Upper lobe of left lung (tissue), 6 donors: Measurements from ENCODE around the gene S100A9. TPM values are rescaled to one million over a fixed set of nuclear protein-coding genes. Genes with fewer than 3 reads are reported as not detected.
"Not testable (repeated sequence)": the region's sequence is repeated elsewhere in the genome, so short reads cannot be mapped to it uniquely, and the experiment has no call there.

Source experiments
- ATAC-seq, 2 donors: fragments of 200-7000 bp; cut with Tn5 transposase; one replicate each; pipeline ENCODE4 v1.9.1; 2022; ENCODE audit warnings: mild to moderate bottlenecking in 2 of 2, moderate library complexity in 2 of 2; ENCODE audit not compliant: low FRiP score in 2 of 2
- DNase-seq, 2 donors: peaks; one replicate each; pipeline ENCODE4 v3.0.0-alpha.2; 2019 to 2020
- H3K27ac ChIP-seq, 4 donors: fragments of 200-600 bp; sonication (generic); one replicate each; pipeline ENCODE4 v1.5.1; 2016 to 2019
- H3K27me3 ChIP-seq, 4 donors: fragments of 200-600 bp; sonication (generic); one replicate each; pipeline ENCODE4 v1.5.1; 2017 to 2019
- H3K36me3 ChIP-seq, 4 donors: fragments of 200-600 bp; sonication (generic); one replicate each; pipeline ENCODE4 v1.5.1; 2016 to 2019
- H3K4me1 ChIP-seq, 4 donors: fragments of 200-600 bp; sonication (generic); one replicate each; pipeline ENCODE4 v1.5.1; 2018 to 2019
- H3K4me3 ChIP-seq, 4 donors: fragments of 200-600 bp; sonication (generic); one replicate each; pipeline ENCODE4 v1.5.1; 2017 to 2019; ENCODE audit warnings: mild to moderate bottlenecking in 2 of 4, moderate library complexity in 1 of 4
- H3K9me3 ChIP-seq, 4 donors: fragments of 200-600 bp; sonication (generic); one replicate each; pipeline ENCODE4 v1.5.1; 2018 to 2019
- CTCF ChIP-seq, 6 experiments: fragments of 450-650 bp in 4 of 6; fragments of 200-600 bp in 2 of 6; sonication (generic) in 2 of 6; IDR thresholded peaks; one replicate each; pipeline ENCODE4 v1.5.1; 2016 to 2019; ENCODE audit warnings: antibody characterized with exemption in 6 of 6
- EP300 ChIP-seq, 4 donors: sonication (generic); formaldehyde crosslinking; IDR thresholded peaks; one replicate each; pipeline ENCODE4 v1.5.1; 2017; ENCODE audit warnings: antibody characterized with exemption in 4 of 4, control low read depth in 2 of 4
- POLR2A ChIP-seq, 4 donors: fragments of 450-650 bp; IDR thresholded peaks; one replicate each; pipeline ENCODE4 v1.5.1; 2016 to 2017; ENCODE audit warnings: antibody characterized with exemption in 4 of 4, mild to moderate bottlenecking in 2 of 4
- POLR2AphosphoS5 ChIP-seq, 2 donors: sonication (generic); formaldehyde crosslinking; IDR thresholded peaks; one replicate each; pipeline ENCODE4 v1.5.1; 2017; ENCODE audit warnings: antibody characterized with exemption in 2 of 2
- WGBS, 2 donors: methylation state at CpG; one replicate each; pipeline ENCODE4 v1.1.5; 2017 to 2018; 5-methylcytosine and 5-hydroxymethylcytosine counted together
- total RNA-seq, 6 donors: library from RNA; depleted of rRNA in 4 of 6; stranded (reverse); fragments of >200 nt in 4 of 6; gene quantifications; one replicate each; pipeline versions ENCODE4 v1.1.0 to v1.2.1, GENCODE V29; 2016 to 2021
- donor health status: DM: no; HTN: no; CAD: no; lungs with moderate emphysema.
- donor health status: DM: no; HTN: yes; CAD: no; lungs with severe emphysema.

Gene S100A9
- total RNA-seq, 6 donors from 2014 or later, result 133 to 1,125 (median 606) TPM

- DNase-seq, result peak in 1 of 2 donors; percentile 75
- no peak overlapping the region for H3K27ac ChIP-seq
- H3K9me3 ChIP-seq, result no peaks in the 10 kb centered on the region
- no peaks in the 10 kb centered on the region for H3K36me3 ChIP-seq
- no peaks in the 10 kb centered on the region for H3K27me3 ChIP-seq
- TF ChIP-seq CTCF (IDR thresholded peaks at IDR 0.05) (no peak), POLR2AphosphoS5 (IDR thresholded peaks at IDR 0.05) (no peak), EP300 (IDR thresholded peaks at IDR 0.05) (no peak), POLR2A (IDR thresholded peaks at IDR 0.05) (no peak)
- 24 to 39% methylated on average over 3 of the region's 3 CpGs for WGBS, 2 donors
- peaks cover 4 to 25% (median 19%) of the 10 kb centered on the region in 4 donors for H3K4me1 ChIP-seq
- H3K4me3 ChIP-seq, result no peak overlapping the region
- peak; percentile 47 to 66 for ATAC-seq
Measured at GRCh38 chr1:153344718-153345025, 13.0 kb upstream of the S100A9 start.

DNA sequence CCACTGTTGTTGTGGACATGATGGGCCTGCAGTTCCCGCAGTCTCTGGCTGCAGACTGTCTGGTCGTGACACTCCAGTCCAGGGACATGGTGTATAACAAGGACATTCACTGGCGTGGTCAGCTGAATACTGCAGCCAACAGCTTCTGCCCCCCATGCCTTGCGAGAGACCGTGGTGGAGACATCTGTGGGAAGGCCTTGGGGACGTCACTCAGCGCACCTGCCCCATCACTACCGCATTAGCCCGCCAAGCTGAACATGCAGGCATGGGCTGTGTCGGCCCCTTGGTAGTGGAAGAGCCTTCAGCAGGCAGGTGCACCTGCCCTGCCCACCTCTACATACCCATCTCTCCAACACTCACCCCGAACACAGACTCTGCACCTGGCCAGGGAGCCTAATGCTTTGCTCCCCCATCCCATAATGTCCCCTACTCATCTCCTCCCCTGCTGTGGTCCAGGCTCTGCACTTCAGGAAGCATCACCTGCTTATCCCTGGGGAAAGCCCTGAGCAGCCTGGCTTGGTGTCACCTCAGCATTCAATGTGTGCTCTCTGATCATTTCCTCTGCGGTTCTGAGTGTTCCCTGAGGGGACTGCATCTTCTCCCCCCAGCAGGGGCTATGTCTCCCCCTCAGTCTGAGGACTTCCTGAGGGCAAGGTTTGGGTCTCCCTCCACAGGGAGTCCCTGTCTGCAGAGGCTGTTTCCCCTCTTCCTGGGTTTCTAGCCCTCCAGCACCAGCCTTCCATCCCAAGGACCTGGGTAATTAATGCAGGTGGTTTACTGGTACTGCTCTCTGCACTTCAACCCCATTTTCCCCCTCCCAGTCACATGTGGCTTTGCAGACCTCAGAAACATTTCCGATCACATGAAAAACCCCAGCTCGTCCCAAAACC, 12.2 kb upstream of the S100A9 start:
- ATAC-seq, result no peak
- peak in 1 of 2 donors; percentile 28 for DNase-seq
- H3K27me3 ChIP-seq, result no peaks in the 10 kb centered on the region
- peaks cover 4 to 25% (median 19%) of the 10 kb centered on the region in 4 donors for H3K4me1 ChIP-seq
- 76 to 83% methylated on average over 14 of the region's 14 CpGs for WGBS, 2 donors
- no peak overlapping the region for H3K4me3 ChIP-seq
- H3K36me3 ChIP-seq, result no peaks in the 10 kb centered on the region
- no peaks in the 10 kb centered on the region for H3K9me3 ChIP-seq
- TF ChIP-seq POLR2AphosphoS5 (IDR thresholded peaks at IDR 0.05) (no peak), POLR2A (IDR thresholded peaks at IDR 0.05) (no peak), CTCF (IDR thresholded peaks at IDR 0.05) (no peak), EP300 (IDR thresholded peaks at IDR 0.05) (no peak)
- no peak overlapping the region for H3K27ac ChIP-seq

DNA sequence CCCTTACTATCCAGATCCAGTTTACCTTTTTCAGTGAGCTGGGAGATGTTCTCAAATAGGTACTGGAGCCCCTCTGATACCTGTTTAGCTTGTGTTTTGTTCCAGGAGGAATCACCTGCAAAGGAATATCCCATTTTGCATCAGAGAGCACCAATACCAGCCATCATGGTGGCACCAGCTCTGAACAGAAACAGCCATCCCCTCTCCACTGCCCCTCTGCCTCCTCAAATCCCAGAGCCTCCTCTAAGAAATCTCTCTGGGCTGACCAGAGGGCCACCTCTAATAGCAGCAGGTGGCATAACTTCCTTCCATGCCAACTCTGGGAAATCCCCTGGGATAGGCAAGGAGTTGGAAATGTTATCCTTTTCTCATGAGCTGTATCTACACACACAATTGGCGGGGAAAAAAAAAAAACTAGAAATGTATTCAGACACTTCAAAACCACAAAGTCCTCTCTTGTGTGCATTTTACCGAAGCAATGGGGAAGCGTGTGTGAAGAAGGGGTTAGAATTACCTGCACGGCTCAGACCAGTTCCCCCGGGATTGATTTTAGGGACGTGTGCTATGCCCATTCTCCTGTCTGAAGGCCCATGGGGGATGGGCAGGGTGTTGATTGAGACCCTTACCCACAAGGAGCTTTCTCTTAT, 11.5 kb upstream of the S100A9 start:
- 23 to 31% methylated on average over 6 of the region's 6 CpGs for WGBS, 2 donors
- Histone ChIP-seq H3K4me3 (no peak overlapping the region), H3K9me3 (no peaks in the 10 kb centered on the region), H3K36me3 (no peaks in the 10 kb centered on the region), H3K27me3 (no peaks in the 10 kb centered on the region), H3K27ac (no peak overlapping the region), H3K4me1 (peaks cover 4 to 25% (median 19%) of the 10 kb centered on the region in 4 donors)
- ATAC-seq, result no peak
- no peak for DNase-seq
- no peak for TF ChIP-seq POLR2A (IDR thresholded peaks at IDR 0.05)
- TF ChIP-seq POLR2AphosphoS5 (IDR thresholded peaks at IDR 0.05), result no peak
- TF ChIP-seq EP300 (IDR thresholded peaks at IDR 0.05), result no peak
- TF ChIP-seq CTCF (IDR thresholded peaks at IDR 0.05), result no peak

GRCh38 chr1:153347049-153347448, 10.6 kb upstream of the S100A9 start:
- not testable (repeated sequence) for DNase-seq, ATAC-seq, H3K36me3 ChIP-seq, H3K27me3 ChIP-seq, H3K9me3 ChIP-seq, H3K4me3 ChIP-seq, H3K27ac ChIP-seq
- H3K4me1 ChIP-seq, result peaks cover 4 to 25% (median 19%) of the 10 kb centered on the region in 4 donors
- WGBS, 2 donors, result 66 to 70% methylated on average over 14 of the region's 14 CpGs

- Histone ChIP-seq H3K27ac (no peak overlapping the region), H3K36me3 (no peaks in the 10 kb centered on the region), H3K4me1 (peaks cover 4 to 25% (median 19%) of the 10 kb centered on the region in 4 donors), H3K9me3 (no peaks in the 10 kb centered on the region), H3K27me3 (no peaks in the 10 kb centered on the region), H3K4me3 (no peak overlapping the region)
- TF ChIP-seq EP300 (IDR thresholded peaks at IDR 0.05) (no peak), POLR2A (IDR thresholded peaks at IDR 0.05) (no peak), POLR2AphosphoS5 (IDR thresholded peaks at IDR 0.05) (no peak), CTCF (IDR thresholded peaks at IDR 0.05) (no peak)
- no peak for DNase-seq
- 64 to 65% methylated on average over 7 of the region's 7 CpGs for WGBS, 2 donors
- ATAC-seq, result no peak
Measured at GRCh38 chr1:153347856-153348255, 9.8 kb upstream of the S100A9 start.
